H1 (cell line): Measurements from ENCODE around the gene PTMS. TPM values are rescaled to one million over a fixed set of nuclear protein-coding genes. Genes with fewer than 3 reads are reported as not detected.

ENCODE experiments used
- CTCF ChIA-PET: fragments of 300-600 bp; sonication (Branson Sonifier 250); formaldehyde crosslinking; loops from one replicate; lab custom pipeline; 2021; ENCODE audit not compliant: partially characterized antibody; lab: Charles Lee
- POLR2A ChIA-PET: fragments of 300-600 bp; sonication (Branson Sonifier 250); formaldehyde crosslinking; loops from one replicate; lab custom pipeline; 2021; ENCODE audit warnings: inconsistent platforms; ENCODE audit not compliant: partially characterized antibody; lab: Charles Lee
- DNase-seq, 2 experiments: peaks; one replicate each; pipeline versions ENCODE4 v3.0.0 to v3.0.0-alpha.2; 2010 to 2022; ENCODE audit warnings: low spot score in 2 of 2, low read depth in 1 of 2, mixed read lengths in 1 of 2
- FAIRE-seq: peaks from 2 replicates; lab custom pipeline; 2011; peaks lifted over from hg19 to GRCh38; lab: Jason Lieb, UNC
- H2AFZ ChIP-seq: 2 replicates; pipeline ENCODE4 v1.8.1; 2012; ENCODE audit warnings: low read length, inconsistent platforms
- H2AK5ac ChIP-seq: 2 replicates; pipeline ENCODE4 v1.6.1; 2013; ENCODE audit warnings: low read depth, low read length
- H2BK120ac ChIP-seq: replicated peaks from 2 replicates; pipeline ENCODE3; 2013; ENCODE audit warnings: low read depth, low read length, inconsistent platforms
- H2BK12ac ChIP-seq: 2 replicates; pipeline ENCODE4 v1.6.1; 2013; ENCODE audit warnings: low read depth, low read length
- H2BK15ac ChIP-seq: 2 replicates; pipeline ENCODE4 v1.6.1; 2013; ENCODE audit warnings: low read length
- H2BK20ac ChIP-seq: 2 replicates; pipeline ENCODE4 v1.6.1; 2013; ENCODE audit warnings: low read length
- H2BK5ac ChIP-seq: 2 replicates; pipeline ENCODE4 v1.6.1; 2013; ENCODE audit warnings: low read depth, low read length
- H3K14ac ChIP-seq: 2 replicates; pipeline ENCODE4 v1.6.1; 2013; ENCODE audit warnings: inconsistent platforms; ENCODE audit not compliant: insufficient read length
- H3K18ac ChIP-seq: 2 replicates; pipeline ENCODE4 v1.6.1; 2013; ENCODE audit warnings: low read length; ENCODE audit errors: extremely low read depth
- H3K23ac ChIP-seq: 2 replicates; pipeline ENCODE4 v1.6.1; 2013; ENCODE audit warnings: inconsistent platforms; ENCODE audit not compliant: insufficient read length
- H3K23me2 ChIP-seq: 2 replicates; pipeline ENCODE4 v1.6.1; 2013; ENCODE audit warnings: low read depth, low read length
- H3K27ac ChIP-seq: 2 replicates; pipeline ENCODE4 v1.6.1; 2011; ENCODE audit warnings: low read depth, low read length, inconsistent platforms
- H3K27me3 ChIP-seq, 4 experiments: replicated peaks in 1 of 4; 1 replicate in 1 of 4; 2 replicates in 3 of 4; pipeline versions ENCODE4 v1.6.1 to v1.8.1; 2011 to 2013; ENCODE audit warnings: low read length in 3 of 4, mild to moderate bottlenecking in 3 of 4, inconsistent platforms in 2 of 4, mixed read lengths in 2 of 4, moderate library complexity in 1 of 4; ENCODE audit not compliant: control insufficient read depth in 3 of 4, insufficient read depth in 3 of 4; ENCODE audit errors: extremely low read depth in 1 of 4
- H3K36me3 ChIP-seq, 4 experiments: 2 replicates each; pipeline versions ENCODE4 v1.6.1 to v1.8.1; 2011 to 2013; ENCODE audit warnings: mild to moderate bottlenecking in 4 of 4, low read length in 3 of 4, moderate library complexity in 2 of 4, control low read depth in 1 of 4, inconsistent platforms in 1 of 4; ENCODE audit not compliant: insufficient read depth in 4 of 4, control insufficient read depth in 2 of 4
- H3K4ac ChIP-seq: replicated peaks from 2 replicates; pipeline ENCODE3; 2013; ENCODE audit warnings: low read length, low read depth, mixed read lengths, inconsistent platforms; ENCODE audit not compliant: insufficient read length
- H3K4me1 ChIP-seq, 4 experiments: replicated peaks in 1 of 4; 1 replicate in 1 of 4; 2 replicates in 3 of 4; pipeline versions ENCODE4 v1.6.1 to v1.8.1; 2011 to 2013; ENCODE audit warnings: low read length in 3 of 4, inconsistent platforms in 2 of 4, mixed read lengths in 1 of 4; ENCODE audit not compliant: insufficient read depth in 4 of 4, control insufficient read depth in 3 of 4
- H3K4me2 ChIP-seq, 2 experiments: 2 replicates each; pipeline versions ENCODE4 v1.6.1 to v1.8.1; 2011 to 2013; ENCODE audit warnings: low read depth in 2 of 2, low read length in 2 of 2, control low read depth in 1 of 2, inconsistent platforms in 1 of 2, mild to moderate bottlenecking in 1 of 2; ENCODE audit not compliant: insufficient read depth in 1 of 2
- H3K4me3 ChIP-seq, 4 experiments: fragments of 200-600, 300-600 bp in 1 of 4; sonication (generic), shearing (Covaris generic), sonication (Bioruptor Twin) in 1 of 4; 2 replicates each; pipeline versions ENCODE4 v1.5.1 to v1.8.1; 2011 to 2016; ENCODE audit warnings: low read length in 4 of 4, low read depth in 3 of 4, control low read depth in 2 of 4, inconsistent platforms in 2 of 4, mild to moderate bottlenecking in 2 of 4, mixed read lengths in 1 of 4, moderate library complexity in 1 of 4; ENCODE audit not compliant: insufficient read depth in 2 of 4; ENCODE audit errors: extremely low read depth in 1 of 4
- H3K56ac ChIP-seq: replicated peaks from 2 replicates; pipeline ENCODE3; 2013; ENCODE audit warnings: low read depth, mild to moderate bottlenecking, mixed read lengths, low read length, inconsistent platforms; ENCODE audit not compliant: insufficient read length
- H3K79me1 ChIP-seq: 2 replicates; pipeline ENCODE4 v1.6.1; 2013; ENCODE audit warnings: low read depth, low read length, control low read depth
- H3K79me2 ChIP-seq, 2 experiments: 2 replicates each; pipeline versions ENCODE4 v1.6.1 to v1.8.1; 2012 to 2013; ENCODE audit warnings: low read length in 2 of 2, mild to moderate bottlenecking in 2 of 2, inconsistent platforms in 1 of 2; ENCODE audit not compliant: insufficient read depth in 2 of 2, control insufficient read depth in 1 of 2
- H3K9ac ChIP-seq, 4 experiments: replicated peaks in 1 of 4; 1 replicate in 1 of 4; 2 replicates in 3 of 4; pipeline versions ENCODE4 v1.6.1 to v1.8.1; 2011 to 2013; ENCODE audit warnings: low read depth in 3 of 4, low read length in 3 of 4, control low read depth in 2 of 4, mild to moderate bottlenecking in 2 of 4, moderate library complexity in 2 of 4, inconsistent platforms in 1 of 4; ENCODE audit errors: extremely low read depth in 1 of 4
- H3K9me3 ChIP-seq, 2 experiments: 2 replicates each; pipeline versions ENCODE4 v1.6.1 to v1.8.1; 2012 to 2013; ENCODE audit warnings: mild to moderate bottlenecking in 2 of 2, moderate library complexity in 2 of 2, control low read depth in 1 of 2, inconsistent platforms in 1 of 2, low read depth in 1 of 2, low read length in 1 of 2, mixed read lengths in 1 of 2; ENCODE audit not compliant: insufficient read depth in 2 of 2
- H4K20me1 ChIP-seq, 2 experiments: replicated peaks in 1 of 2; 2 replicates each; pipeline versions ENCODE3 to v1.8.1; 2011 to 2013; ENCODE audit warnings: inconsistent platforms in 2 of 2, low read length in 2 of 2, mild to moderate bottlenecking in 1 of 2; ENCODE audit not compliant: insufficient read depth in 2 of 2, control insufficient read depth in 1 of 2
- H4K5ac ChIP-seq: 2 replicates; pipeline ENCODE4 v1.6.1; 2013; ENCODE audit warnings: low read length, low read depth, mixed read lengths, inconsistent platforms; ENCODE audit not compliant: insufficient read length
- H4K8ac ChIP-seq: 2 replicates; pipeline ENCODE4 v1.8.0; 2013; ENCODE audit warnings: mild to moderate bottlenecking, moderate library complexity, low read length, inconsistent platforms; ENCODE audit not compliant: insufficient read depth; ENCODE audit errors: extremely low read depth
- H4K91ac ChIP-seq: replicated peaks from 2 replicates; pipeline ENCODE3; 2013; ENCODE audit warnings: low read length, mixed read lengths, inconsistent platforms; ENCODE audit not compliant: insufficient read length
- E2F6 ChIP-seq: IDR thresholded peaks from 2 replicates; pipeline ENCODE4 v1.6.1; 2012; ENCODE audit warnings: inconsistent platforms
- EP300 ChIP-seq, 2 experiments: IDR thresholded peaks; 1 replicate in 1 of 2; 2 replicates in 1 of 2; pipeline ENCODE4 v1.6.1; 2011 to 2012; ENCODE audit warnings: low read depth in 2 of 2, low read length in 2 of 2, mild to moderate bottlenecking in 2 of 2, borderline replicate concordance in 1 of 2, inconsistent platforms in 1 of 2, moderate library complexity in 1 of 2
- GTF2F1 ChIP-seq: IDR thresholded peaks from 2 replicates; pipeline ENCODE4 v1.6.1; 2012; ENCODE audit warnings: low read depth, low read length, improper control_type of control experiment, borderline replicate concordance
- MAX ChIP-seq: IDR thresholded peaks from 2 replicates; pipeline ENCODE4 v1.6.1; 2012; ENCODE audit warnings: inconsistent platforms
- POLR2AphosphoS5 ChIP-seq: IDR thresholded peaks from 2 replicates; pipeline ENCODE4 v1.6.1; 2011; ENCODE audit warnings: low read depth, low read length
- RNF2 ChIP-seq: fragments of 200-900, 300-1000 bp; sonication (generic); IDR thresholded peaks from 2 replicates; pipeline ENCODE4 v1.7.1; 2016; ENCODE audit warnings: borderline replicate concordance, low read depth, mild to moderate bottlenecking, antibody characterized with exemption, low read length; ENCODE audit not compliant: poor library complexity, severe bottlenecking; ENCODE audit errors: missing control alignments
- TBP ChIP-seq: IDR thresholded peaks from 2 replicates; pipeline ENCODE4 v1.6.1; 2011; ENCODE audit warnings: low read depth, low read length, improper control_type of control experiment
- USF2 ChIP-seq: IDR thresholded peaks from 2 replicates; pipeline ENCODE4 v1.6.1; 2011; ENCODE audit warnings: low read length, improper control_type of control experiment
- WGBS, 2 experiments: shearing (Covaris generic) in 1 of 2; methylation state at CpG; one replicate each; pipeline versions ENCODE4 v1.1.6 to v1.1.7; 2013 to 2015; ENCODE audit warnings: low lambda C conversion rate in 2 of 2, mixed read lengths in 2 of 2, inconsistent platforms in 1 of 2, low coverage in 1 of 2, missing lambda C conversion rate in 1 of 2; ENCODE audit not compliant: insufficient replicate concordance in 2 of 2, insufficient coverage in 1 of 2, insufficient read length in 1 of 2; ENCODE audit errors: extremely low coverage in 1 of 2, missing lambda C conversion rate in 1 of 2; 5-methylcytosine and 5-hydroxymethylcytosine counted together
- polyA plus RNA-seq, 7 experiments: library from polyadenylated mRNA; depleted of rRNA in 3 of 7; stranded (reverse) in 5 of 7; unstranded in 2 of 7; fragments of >200 nt in 5 of 7; fragments of 200-250 nt in 2 of 7; gene quantifications; 1 replicate in 5 of 7; 2 replicates in 1 of 7; 4 replicates in 1 of 7; pipeline versions ENCODE4 v1.2.1 to v1.2.3, GENCODE V29; 2011 to 2013; ENCODE audit warnings: missing spikeins in 2 of 7, mixed read lengths in 2 of 7
- total RNA-seq: library from RNA; stranded (reverse); fragmentation: NEBNext Ultra II Directional; extraction: Animal tissue kit (Norgen Biotek cat#: 25700); gene quantifications from 2 replicates; pipeline ENCODE4 v1.2.1, GENCODE V29; 2021

PTMS gene
- total and polyA plus RNA-seq, 2 of the 8 experiments (the other 6 are each of a cell fraction or from before 2014, with no cell fraction given) = 444 to 553 TPM

- peak overlapping the region in 3 of 4 experiments; percentile 27 to 46 (median 27); a peak in 5 of 8 replicates for H3K4me3 ChIP-seq
- peak overlapping the region; percentile 75; the same call in 1 of the 2 replicates for H2BK20ac ChIP-seq
- H3K4me1 ChIP-seq = peaks cover 4 to 46% (median 27%) of the 10 kb centered on the region in 4 experiments
- H3K79me2 ChIP-seq = no peaks in the 10 kb centered on the region
- POLR2A ChIA-PET = interaction anchor here (1.1 to 27.1 kb wide), 9 partner anchors 10 to 58 kb away, joined by 3 to 388 read pairs (median 4); partner anchors contain the start of genes CDCA3, GNB3, P3H3 and PTMS
- H3K36me3 ChIP-seq = no peaks in the 10 kb centered on the region; a peak in 1 of 8 replicates
- CTCF ChIA-PET = interaction anchor here (2.0 to 23.7 kb wide), 3 partner anchors 39 to 64 kb away, joined by 5 to 532 read pairs (median 296); partner anchors contain the start of genes CD4, LAG3, MLF2 and PTMS
- peak overlapping the region; percentile 53 to 94 for H3K4me2 ChIP-seq
- no peak overlapping the region for H2BK120ac ChIP-seq
- no peak overlapping the region; the same call in 1 of the 2 replicates for H4K8ac ChIP-seq
- peak overlapping the region; percentile 100 for H2AK5ac ChIP-seq
- H3K27me3 ChIP-seq = peaks cover 0 to 6% (median 1%) of the 10 kb centered on the region in 4 experiments; a peak in 4 of 7 replicates
- peak overlapping the region; percentile 99; the same call in 1 of the 2 replicates for H2BK15ac ChIP-seq
- FAIRE-seq (no peak), DNase-seq (peak in 1 of 2 experiments; percentile 77)
- peak overlapping the region; percentile 100 for H4K91ac ChIP-seq
- H3K23ac ChIP-seq = no peak overlapping the region
- H3K9ac ChIP-seq = no peak overlapping the region
- peak overlapping the region; percentile 95 for H2BK12ac ChIP-seq
- peaks cover 0 to 6% of the 10 kb centered on the region in 2 experiments for H4K20me1 ChIP-seq
- H3K23me2 ChIP-seq = peaks cover 20% of the 10 kb centered on the region
- no peak overlapping the region for H3K27ac ChIP-seq
- 41% methylated on average over 8 of the region's 10 CpGs; no CpG with 5 or more reads in 1 of the 2 experiments for WGBS, 2 experiments
- TF ChIP-seq RNF2 (no peak), EP300 (IDR thresholded peaks at IDR 0.05; ENCODE audit: borderline replicate concordance in 1 of 2, low read depth in 2 of 2, low read length in 2 of 2) (peak; percentile 4 to 56; a peak in 2 of 3 replicates), E2F6 (peak; percentile 43; the same call in 1 of the 2 replicates), TBP (0 out of 2 replicates have a peak, but pooled peaks have one; percentile 18), MAX (peak; percentile 62; the same call in 1 of the 2 replicates), GTF2F1 (no peak), POLR2AphosphoS5 (0 out of 2 replicates have a peak, but pooled peaks have one; percentile 19), USF2 (peak; percentile 58)
- no peak overlapping the region for H3K14ac ChIP-seq
- H2AFZ ChIP-seq = no peak overlapping the region
- H3K18ac ChIP-seq = peak overlapping the region; percentile 80; the same call in 1 of the 2 replicates
- H3K4ac ChIP-seq = no peak overlapping the region
- peaks cover 0 to 2% of the 10 kb centered on the region in 2 experiments; a peak in 1 of 4 replicates for H3K9me3 ChIP-seq
- H2BK5ac ChIP-seq = peak overlapping the region; percentile 60
- H4K5ac ChIP-seq = peak overlapping the region; percentile 55
- H3K56ac ChIP-seq = no peak overlapping the region
- no peaks in the 10 kb centered on the region; the same call in 1 of the 2 replicates for H3K79me1 ChIP-seq
These were observed 52.1 kb downstream of the PTMS start for GRCh38 chr12:6818222-6818621.
